Erythroblast (primary cell): Measurements from ENCODE around the gene ALG9.

Source experiments
- GATA1 ChIP-seq: IDR thresholded peaks from 2 replicates; pipeline ENCODE4 v1.6.1; 2011; ENCODE audit warnings: low read depth, mild to moderate bottlenecking, control low read depth, low read length, moderate library complexity
- POLR2A ChIP-seq: IDR thresholded peaks from 2 replicates; pipeline ENCODE4 v1.6.1; 2011; ENCODE audit warnings: mild to moderate bottlenecking, low read length

DNA sequence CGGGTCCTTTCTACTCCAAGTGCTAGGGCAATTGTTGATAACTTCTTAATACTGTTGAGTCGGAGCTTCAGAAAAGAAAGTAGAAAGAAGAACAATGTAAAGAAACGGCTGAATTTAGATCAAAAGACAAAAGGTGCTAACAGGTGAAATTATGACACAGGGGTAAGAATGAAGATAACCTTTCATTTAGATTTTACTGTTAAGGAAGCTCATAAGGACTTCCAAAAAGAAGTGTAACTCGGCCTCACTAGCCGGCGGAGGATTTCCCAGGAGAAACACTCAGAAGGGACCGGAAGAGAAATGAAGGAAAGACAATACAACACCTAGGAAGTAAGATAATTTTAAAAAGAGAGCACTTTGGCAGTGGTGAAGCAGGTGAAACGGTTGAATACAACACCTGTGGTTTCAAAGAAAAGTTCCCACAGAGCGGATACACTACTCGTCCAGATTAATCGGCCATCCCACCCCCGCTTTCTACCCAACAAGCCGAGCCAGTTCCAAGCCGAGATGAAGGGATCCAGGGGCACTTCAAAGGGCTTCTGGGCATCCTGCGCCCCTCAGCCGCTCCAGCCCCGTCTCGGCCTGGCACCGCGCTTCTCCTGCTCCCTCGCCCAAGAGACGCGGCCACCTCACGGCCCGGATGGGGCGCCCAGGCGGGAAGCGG lies 105.9 kb downstream of the ALG9 start:
- TF ChIP-seq POLR2A, result no peak
- no peak for TF ChIP-seq GATA1
